Embryonic facial prominence (tissue), 1 donor: ENCODE data around the gene ESD.
"Not testable (repeated sequence)": the region's sequence is repeated elsewhere in the genome, so short reads cannot be mapped to it uniquely, and the experiment has no call there.

Experiments used
- DNase-seq: peaks from one replicate; pipeline ENCODE4 v3.0.0-alpha.2; 2016; ENCODE audit errors: extremely low spot score

ESD gene

GRCh38 chr13:46796515-46797474 lies at the start of gene ESD:
ESD (minus strand) TSS chr13:46797161; CDS start chr13:46791413, 5,748 bp downstream.
- DNase-seq, result peak; percentile 92

GRCh38 chr13:46846726-46847125 lies 49.8 kb upstream of the ESD start:
- DNase-seq, result no peak

- DNase-seq, result no peak
These were observed 48.2 kb upstream of the ESD start for GRCh38 chr13:46845146-46845545.

- no peak for DNase-seq
These were observed 47.5 kb upstream of the ESD start for GRCh38 chr13:46844431-46844830.

- no peak for DNase-seq
These were observed 42.4 kb upstream of the ESD start for GRCh38 chr13:46839399-46839798.

- no peak for DNase-seq
These were observed 37.7 kb upstream of the ESD start for GRCh38 chr13:46834657-46835056.

GRCh38 chr13:46831588-46832194 lies 34.7 kb upstream of the ESD start:
- peak; percentile 23 for DNase-seq

- no peak for DNase-seq
These were observed 33.5 kb upstream of the ESD start for GRCh38 chr13:46830405-46831005.

- no peak for DNase-seq
These were observed 25.6 kb upstream of the ESD start for GRCh38 chr13:46822551-46822950.

- no peak for DNase-seq
These were observed 21.0 kb upstream of the ESD start for GRCh38 chr13:46817838-46818476.

- DNase-seq, result no peak
These were observed 20.1 kb upstream of the ESD start for GRCh38 chr13:46817095-46817494.

- DNase-seq, result no peak
These were observed 19.4 kb upstream of the ESD start for GRCh38 chr13:46816371-46816770.

- no peak for DNase-seq
These were observed 15.4 kb upstream of the ESD start for GRCh38 chr13:46812301-46812797.

GRCh38 chr13:46810440-46810839 lies 13.5 kb upstream of the ESD start:
- DNase-seq, result no peak

- not testable (repeated sequence) for DNase-seq
These were observed 8.0 kb upstream of the ESD start for GRCh38 chr13:46804921-46805320.

GRCh38 chr13:46804391-46804815 lies 7.4 kb upstream of the ESD start:
- no peak for DNase-seq

GRCh38 chr13:46803586-46803985 lies 6.6 kb upstream of the ESD start:
- DNase-seq, result no peak

- DNase-seq, result no peak
These were observed 4.9 kb upstream of the ESD start for GRCh38 chr13:46801858-46802257.

GRCh38 chr13:46799139-46799538 lies 2.2 kb upstream of the ESD start:
- DNase-seq, result no peak

- DNase-seq, result peak; percentile 13
These were observed 708 bp upstream of the ESD start for GRCh38 chr13:46797501-46798237.

- DNase-seq, result no peak
These were observed 839 bp downstream of the ESD start for GRCh38 chr13:46796129-46796514.
